Type B pancreatic cell (in vitro differentiated cells): Measurements from ENCODE around the gene ECM2. TPM values are rescaled to one million over a fixed set of nuclear protein-coding genes. Genes with fewer than 3 reads are reported as not detected.

Experiments used
- DNase-seq: peaks from one replicate; pipeline ENCODE4 v3.0.0; 2021; ENCODE audit warnings: mixed read lengths; ENCODE audit not compliant: unreplicated experiment; ENCODE audit errors: extremely low spot score
- H3K27ac Mint-ChIP-seq: 2 replicates; pipeline ENCODE4 v1.8.0; 2021; ENCODE audit warnings: mild to moderate bottlenecking, mixed read lengths
- H3K27me3 Mint-ChIP-seq: 2 replicates; pipeline ENCODE4 v1.8.0; 2021; ENCODE audit warnings: mixed read lengths
- H3K36me3 Mint-ChIP-seq: 2 replicates; pipeline ENCODE4 v1.8.0; 2021; ENCODE audit warnings: mixed read lengths
- H3K4me1 Mint-ChIP-seq: one replicate; pipeline ENCODE4 v1.8.0; 2021; ENCODE audit warnings: mixed read lengths; ENCODE audit not compliant: unreplicated experiment
- H3K4me3 Mint-ChIP-seq: 2 replicates; pipeline ENCODE4 v1.8.0; 2021; ENCODE audit warnings: mild to moderate bottlenecking, mixed read lengths
- H3K9me3 Mint-ChIP-seq: 2 replicates; pipeline ENCODE4 v1.8.0; 2021; ENCODE audit warnings: mixed read lengths
- total RNA-seq: library from RNA; stranded (reverse); gene quantifications from 2 replicates; pipeline ENCODE4 v1.2.1, GENCODE V29; 2021; ENCODE audit warnings: low replicate concordance
- TF ChIP-seq, protein P1 (sequence below): fragments of 200-600 bp; sonication (generic); conservative IDR thresholded peaks from 2 replicates; pipeline ENCODE4 v1.5.0; 2021; ENCODE audit warnings: antibody characterized with exemption, mild to moderate bottlenecking

The ECM2 gene
- total RNA-seq, 1 donor from 2014 or later, result 0.51 TPM

GRCh38 chr9:92530893-92531292 is 4.9 kb downstream of the ECM2 start:
- Mint-ChIP-seq H3K4me1 (peaks cover 1% of the 10 kb centered on the region), H3K27me3 (no peaks in the 10 kb centered on the region), H3K36me3 (no peaks in the 10 kb centered on the region), H3K27ac (no peak overlapping the region), H3K9me3 (peaks cover 3% of the 10 kb centered on the region), H3K4me3 (no peak overlapping the region)
- TF ChIP-seq, protein P1, sequence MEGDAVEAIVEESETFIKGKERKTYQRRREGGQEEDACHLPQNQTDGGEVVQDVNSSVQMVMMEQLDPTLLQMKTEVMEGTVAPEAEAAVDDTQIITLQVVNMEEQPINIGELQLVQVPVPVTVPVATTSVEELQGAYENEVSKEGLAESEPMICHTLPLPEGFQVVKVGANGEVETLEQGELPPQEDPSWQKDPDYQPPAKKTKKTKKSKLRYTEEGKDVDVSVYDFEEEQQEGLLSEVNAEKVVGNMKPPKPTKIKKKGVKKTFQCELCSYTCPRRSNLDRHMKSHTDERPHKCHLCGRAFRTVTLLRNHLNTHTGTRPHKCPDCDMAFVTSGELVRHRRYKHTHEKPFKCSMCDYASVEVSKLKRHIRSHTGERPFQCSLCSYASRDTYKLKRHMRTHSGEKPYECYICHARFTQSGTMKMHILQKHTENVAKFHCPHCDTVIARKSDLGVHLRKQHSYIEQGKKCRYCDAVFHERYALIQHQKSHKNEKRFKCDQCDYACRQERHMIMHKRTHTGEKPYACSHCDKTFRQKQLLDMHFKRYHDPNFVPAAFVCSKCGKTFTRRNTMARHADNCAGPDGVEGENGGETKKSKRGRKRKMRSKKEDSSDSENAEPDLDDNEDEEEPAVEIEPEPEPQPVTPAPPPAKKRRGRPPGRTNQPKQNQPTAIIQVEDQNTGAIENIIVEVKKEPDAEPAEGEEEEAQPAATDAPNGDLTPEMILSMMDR, result no peak
- DNase-seq, result no peak

DNA sequence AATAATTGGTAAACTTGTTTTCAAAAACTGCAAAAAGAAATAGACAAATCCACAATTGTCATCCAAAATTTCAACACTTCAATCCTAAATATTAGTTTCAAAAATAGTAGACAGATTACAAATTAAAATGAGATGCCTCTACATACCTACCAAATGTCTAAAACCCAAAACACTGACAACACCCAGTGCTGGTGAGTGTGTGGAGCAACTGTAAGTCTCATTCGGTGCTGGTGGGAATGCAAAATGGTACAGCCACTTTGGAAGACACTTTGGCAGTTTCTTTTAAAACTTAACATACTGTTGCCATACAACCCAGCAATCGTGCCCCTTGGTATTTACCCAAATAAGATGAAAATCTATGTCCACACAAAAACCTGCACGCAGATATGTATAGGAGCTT is 6.7 kb downstream of the ECM2 start:
- H3K36me3 Mint-ChIP-seq, result no peaks in the 10 kb centered on the region
- no peak overlapping the region for H3K4me3 Mint-ChIP-seq
- DNase-seq, result no peak
- no peaks in the 10 kb centered on the region for H3K27me3 Mint-ChIP-seq
- TF ChIP-seq, protein P1, result no peak
- peaks cover 3% of the 10 kb centered on the region for H3K9me3 Mint-ChIP-seq
- no peak overlapping the region for H3K27ac Mint-ChIP-seq
- no peaks in the 10 kb centered on the region for H3K4me1 Mint-ChIP-seq

DNA sequence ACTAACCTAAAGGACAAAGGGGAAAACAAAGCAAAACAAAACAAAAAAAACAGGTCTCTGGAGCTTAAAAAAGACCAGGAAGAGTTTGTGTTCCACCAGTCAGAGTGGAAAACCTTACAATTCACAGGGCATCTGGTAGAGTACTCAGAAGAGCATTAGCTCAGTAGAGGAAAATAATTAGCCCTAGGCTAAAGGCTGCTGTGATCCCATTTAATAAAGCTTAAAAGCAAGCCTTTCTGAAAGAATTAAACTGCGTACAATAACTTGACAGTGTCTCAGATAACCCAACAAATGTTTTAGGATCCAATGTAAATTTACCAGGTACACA is 7.3 kb downstream of the ECM2 start:
- no peak overlapping the region for H3K4me3 Mint-ChIP-seq
- no peaks in the 10 kb centered on the region for H3K27me3 Mint-ChIP-seq
- H3K4me1 Mint-ChIP-seq, result no peaks in the 10 kb centered on the region
- H3K27ac Mint-ChIP-seq, result no peak overlapping the region
- peaks cover 3% of the 10 kb centered on the region for H3K9me3 Mint-ChIP-seq
- TF ChIP-seq, protein P1, result no peak
- no peak for DNase-seq
- H3K36me3 Mint-ChIP-seq, result no peaks in the 10 kb centered on the region

DNA sequence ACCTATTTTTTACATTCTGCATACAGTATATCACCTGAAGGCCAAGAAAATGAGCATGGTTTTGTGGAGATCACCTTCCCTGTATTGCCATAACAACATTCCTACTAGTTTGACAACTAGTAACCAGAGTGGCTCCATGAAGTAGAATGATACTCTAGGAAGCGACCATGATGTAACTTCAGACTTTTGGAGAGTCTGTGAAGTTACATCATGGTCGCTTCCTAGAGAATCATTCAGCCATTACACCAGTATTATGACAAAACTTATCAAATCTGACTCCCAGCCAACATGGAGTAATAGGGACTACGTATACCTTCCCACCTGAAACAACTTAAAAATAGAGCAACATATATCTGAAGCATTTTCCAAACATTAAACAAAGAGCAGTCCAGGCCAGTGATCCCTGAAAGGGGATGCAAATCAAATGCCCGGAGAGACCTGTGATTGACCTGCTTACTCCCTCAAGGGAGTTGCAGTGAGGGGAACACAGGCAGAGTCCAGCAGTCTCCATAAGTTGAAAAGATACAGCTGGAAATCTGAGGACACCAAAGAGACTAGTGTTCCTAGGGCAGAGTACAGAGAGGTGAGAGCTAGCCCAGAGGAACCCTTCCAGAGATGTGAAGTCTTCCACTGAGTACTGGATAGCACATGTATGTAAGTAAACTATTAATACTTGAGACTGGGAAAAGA is 7.8 kb downstream of the ECM2 start:
- DNase-seq, result no peak
- TF ChIP-seq, protein P1, result no peak
- no peaks in the 10 kb centered on the region for H3K4me1 Mint-ChIP-seq
- H3K27ac Mint-ChIP-seq, result no peak overlapping the region
- H3K4me3 Mint-ChIP-seq, result no peak overlapping the region
- H3K9me3 Mint-ChIP-seq, result peaks cover 3% of the 10 kb centered on the region
- no peaks in the 10 kb centered on the region for H3K27me3 Mint-ChIP-seq
- no peaks in the 10 kb centered on the region for H3K36me3 Mint-ChIP-seq

DNA sequence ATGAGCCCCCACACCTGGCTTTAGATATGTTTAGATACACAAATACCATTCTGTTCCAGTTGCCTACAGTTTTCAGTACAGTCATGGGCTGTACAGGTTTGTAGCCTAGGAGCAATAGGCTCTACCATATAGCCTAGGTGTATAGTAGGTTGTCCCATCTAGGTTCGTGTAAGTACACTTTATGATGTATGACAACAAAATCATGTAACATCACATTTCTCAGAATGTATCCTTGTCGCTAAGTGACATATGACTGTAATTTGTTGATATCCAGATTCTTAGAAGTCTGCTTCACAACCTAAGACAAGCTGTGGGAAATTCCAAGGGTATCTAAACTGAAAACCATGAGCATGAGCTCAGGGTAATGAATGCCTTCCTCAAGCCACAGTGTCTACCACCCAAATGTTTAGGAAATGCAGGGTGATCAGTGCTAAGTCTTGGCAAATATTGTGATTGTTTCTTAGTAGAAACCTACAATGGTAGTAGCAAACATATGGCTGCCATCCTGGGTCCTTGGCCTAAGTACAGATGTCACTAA is 8.4 kb downstream of the ECM2 start:
- Mint-ChIP-seq H3K9me3 (peaks cover 2% of the 10 kb centered on the region), H3K36me3 (no peaks in the 10 kb centered on the region), H3K4me1 (no peaks in the 10 kb centered on the region), H3K27me3 (no peaks in the 10 kb centered on the region), H3K4me3 (no peak overlapping the region), H3K27ac (no peak overlapping the region)
- DNase-seq, result no peak
- TF ChIP-seq, protein P1, result no peak

- no peaks in the 10 kb centered on the region for H3K27me3 Mint-ChIP-seq
- no peak overlapping the region for H3K4me3 Mint-ChIP-seq
- no peaks in the 10 kb centered on the region for H3K9me3 Mint-ChIP-seq
These were observed 10.5 kb downstream of the ECM2 start for GRCh38 chr9:92525306-92525705.

More at GRCh38 chr9:92525306-92525705, 10.5 kb downstream of the ECM2 start:
- DNase-seq, result no peak
- H3K4me1 Mint-ChIP-seq, result no peaks in the 10 kb centered on the region
- H3K27ac Mint-ChIP-seq, result no peak overlapping the region
- TF ChIP-seq, protein P1, result no peak
- no peaks in the 10 kb centered on the region for H3K36me3 Mint-ChIP-seq
